Hematopoietic multipotent progenitor cell treated with erythropoietin and hydrocortisone succinate and interleukin-3 and kit ligand, for 8 days (in vitro differentiated cells): ENCODE results near the gene NAALADL2.
"Not testable (repeated sequence)": the region's sequence is repeated elsewhere in the genome, so short reads cannot be mapped to it uniquely, and the experiment has no call there.

Source experiments
- DNase-seq: peaks from one replicate; pipeline ENCODE4 v3.0.0-alpha.2; 2015

NAALADL2 gene

GRCh38 chr3:175731543-175731942, 872.4 kb downstream of the NAALADL2 start:
- no peak for DNase-seq

- no peak for DNase-seq
Observed at GRCh38 chr3:175732017-175732416, 872.9 kb downstream of the NAALADL2 start.

- DNase-seq, result no peak
Observed at GRCh38 chr3:175735866-175736265, 876.7 kb downstream of the NAALADL2 start.

GRCh38 chr3:175737646-175738572, 878.8 kb downstream of the NAALADL2 start:
- DNase-seq, result no peak

- no peak for DNase-seq
Observed at GRCh38 chr3:175741951-175742350, 882.8 kb downstream of the NAALADL2 start.

GRCh38 chr3:175743733-175744400, 884.7 kb downstream of the NAALADL2 start:
- no peak for DNase-seq

GRCh38 chr3:175746308-175746707, 887.2 kb downstream of the NAALADL2 start:
- DNase-seq, result no peak

- DNase-seq, result no peak
Observed at GRCh38 chr3:175748087-175748730, 889.1 kb downstream of the NAALADL2 start.

GRCh38 chr3:175749981-175750380, 890.8 kb downstream of the NAALADL2 start:
- no peak for DNase-seq

- DNase-seq, result no peak
Observed at GRCh38 chr3:175751089-175751488, 892.0 kb downstream of the NAALADL2 start.

- DNase-seq, result no peak
Observed at GRCh38 chr3:175763948-175764347, 904.8 kb downstream of the NAALADL2 start.

GRCh38 chr3:175764722-175765121, 905.6 kb downstream of the NAALADL2 start:
- no peak for DNase-seq

- DNase-seq, result no peak
Observed at GRCh38 chr3:175770426-175770825, 911.3 kb downstream of the NAALADL2 start.

GRCh38 chr3:175777495-175777894, 918.4 kb downstream of the NAALADL2 start:
- DNase-seq, result no peak

GRCh38 chr3:175777965-175778364, 918.8 kb downstream of the NAALADL2 start:
- DNase-seq, result no peak

- no peak for DNase-seq
Observed at GRCh38 chr3:175778994-175779393, 919.9 kb downstream of the NAALADL2 start.

GRCh38 chr3:175787109-175787508, 928.0 kb downstream of the NAALADL2 start:
- not testable (repeated sequence) for DNase-seq

- DNase-seq, result no peak
Observed at GRCh38 chr3:175792245-175792644, 933.1 kb downstream of the NAALADL2 start.

GRCh38 chr3:175798326-175798725, 939.2 kb downstream of the NAALADL2 start:
- DNase-seq, result no peak

GRCh38 chr3:175805825-175806224, 946.7 kb downstream of the NAALADL2 start:
- DNase-seq, result no peak

- DNase-seq, result no peak
Observed at GRCh38 chr3:175807175-175807574, 948.0 kb downstream of the NAALADL2 start.

- no peak for DNase-seq
Observed at GRCh38 chr3:175818811-175819464, 959.8 kb downstream of the NAALADL2 start.
